ENCODE data around the gene CDH4.

DNA sequence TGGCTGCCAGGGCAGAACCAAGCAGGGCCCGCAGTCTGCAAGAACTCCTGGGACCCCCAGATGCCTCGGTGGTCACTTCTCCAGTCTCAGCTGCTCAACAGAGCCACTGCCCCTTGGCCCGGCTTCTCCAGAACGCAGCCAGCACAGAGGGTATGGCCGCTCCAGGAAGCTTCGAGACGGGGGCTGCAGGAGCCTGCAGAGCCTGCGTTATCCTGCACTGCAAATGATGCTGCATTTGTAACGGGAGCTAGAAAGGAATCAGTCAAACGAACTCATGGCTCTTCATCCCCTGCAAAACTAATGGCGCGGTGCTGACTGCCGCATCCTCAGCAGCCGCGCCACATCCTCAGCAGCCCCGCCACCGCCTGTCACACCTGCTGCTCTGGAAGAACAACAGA is 558.7 kb downstream of the CDH4 start:
- TF ChIP-seq CTCF (tag by site-specific recombination; IDR thresholded peaks at IDR 0.05) (no peak), ZNF530 (tag by site-specific recombination; IDR thresholded peaks at IDR 0.05; ENCODE audit: low read depth) (no peak), ZNF114 (tag by site-specific recombination; IDR thresholded peaks at IDR 0.05) (no peak), SETDB1 (IDR thresholded peaks at IDR 0.05; ENCODE audit: insufficient read length, low read length) (no peak), ZNF248 (tag by site-specific recombination; IDR thresholded peaks at IDR 0.05) (no peak), ZNF623 (tag by site-specific recombination; IDR thresholded peaks at IDR 0.05) (no peak), ZNF76 (tag by site-specific recombination; IDR thresholded peaks at IDR 0.05; ENCODE audit: borderline replicate concordance, low read depth) (no peak), ZNF146 (tag by site-specific recombination; IDR thresholded peaks at IDR 0.05) (no peak), KLF16 (tag by site-specific recombination; IDR thresholded peaks at IDR 0.05) (no peak), ZNF416 (tag by site-specific recombination; IDR thresholded peaks at IDR 0.05) (no peak)
- TF ChIP-seq, protein P1, sequence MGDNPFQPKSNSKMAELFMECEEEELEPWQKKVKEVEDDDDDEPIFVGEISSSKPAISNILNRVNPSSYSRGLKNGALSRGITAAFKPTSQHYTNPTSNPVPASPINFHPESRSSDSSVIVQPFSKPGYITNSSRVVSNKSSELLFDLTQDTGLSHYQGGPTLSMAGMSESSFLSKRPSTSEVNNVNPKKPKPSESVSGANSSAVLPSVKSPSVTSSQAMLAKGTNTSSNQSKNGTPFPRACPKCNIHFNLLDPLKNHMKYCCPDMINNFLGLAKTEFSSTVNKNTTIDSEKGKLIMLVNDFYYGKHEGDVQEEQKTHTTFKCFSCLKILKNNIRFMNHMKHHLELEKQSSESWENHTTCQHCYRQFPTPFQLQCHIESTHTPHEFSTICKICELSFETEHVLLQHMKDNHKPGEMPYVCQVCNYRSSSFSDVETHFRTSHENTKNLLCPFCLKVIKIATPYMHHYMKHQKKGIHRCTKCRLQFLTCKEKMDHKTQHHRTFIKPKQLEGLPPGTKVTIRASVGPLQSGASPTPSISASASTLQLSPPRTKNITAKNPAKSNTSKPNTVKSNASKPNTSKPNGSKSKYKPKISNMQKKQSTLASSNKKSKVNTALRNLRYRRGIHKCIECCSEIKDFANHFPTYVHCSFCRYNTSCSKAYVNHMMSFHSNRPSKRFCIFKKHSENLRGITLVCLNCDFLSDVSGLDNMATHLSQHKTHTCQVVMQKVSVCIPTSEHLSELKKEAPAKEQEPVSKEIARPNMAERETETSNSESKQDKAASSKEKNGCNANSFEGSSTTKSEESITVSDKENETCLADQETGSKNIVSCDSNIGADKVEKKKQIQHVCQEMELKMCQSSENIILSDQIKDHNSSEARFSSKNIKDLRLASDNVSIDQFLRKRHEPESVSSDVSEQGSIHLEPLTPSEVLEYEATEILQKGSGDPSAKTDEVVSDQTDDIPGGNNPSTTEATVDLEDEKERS (tag by site-specific recombination; IDR thresholded peaks at IDR 0.05), result no peak
- TF ChIP-seq, protein P2, sequence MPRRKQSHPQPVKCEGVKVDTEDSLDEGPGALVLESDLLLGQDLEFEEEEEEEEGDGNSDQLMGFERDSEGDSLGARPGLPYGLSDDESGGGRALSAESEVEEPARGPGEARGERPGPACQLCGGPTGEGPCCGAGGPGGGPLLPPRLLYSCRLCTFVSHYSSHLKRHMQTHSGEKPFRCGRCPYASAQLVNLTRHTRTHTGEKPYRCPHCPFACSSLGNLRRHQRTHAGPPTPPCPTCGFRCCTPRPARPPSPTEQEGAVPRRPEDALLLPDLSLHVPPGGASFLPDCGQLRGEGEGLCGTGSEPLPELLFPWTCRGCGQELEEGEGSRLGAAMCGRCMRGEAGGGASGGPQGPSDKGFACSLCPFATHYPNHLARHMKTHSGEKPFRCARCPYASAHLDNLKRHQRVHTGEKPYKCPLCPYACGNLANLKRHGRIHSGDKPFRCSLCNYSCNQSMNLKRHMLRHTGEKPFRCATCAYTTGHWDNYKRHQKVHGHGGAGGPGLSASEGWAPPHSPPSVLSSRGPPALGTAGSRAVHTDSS (tag by site-specific recombination; IDR thresholded peaks at IDR 0.05), result no peak
- TF ChIP-seq, protein P3, sequence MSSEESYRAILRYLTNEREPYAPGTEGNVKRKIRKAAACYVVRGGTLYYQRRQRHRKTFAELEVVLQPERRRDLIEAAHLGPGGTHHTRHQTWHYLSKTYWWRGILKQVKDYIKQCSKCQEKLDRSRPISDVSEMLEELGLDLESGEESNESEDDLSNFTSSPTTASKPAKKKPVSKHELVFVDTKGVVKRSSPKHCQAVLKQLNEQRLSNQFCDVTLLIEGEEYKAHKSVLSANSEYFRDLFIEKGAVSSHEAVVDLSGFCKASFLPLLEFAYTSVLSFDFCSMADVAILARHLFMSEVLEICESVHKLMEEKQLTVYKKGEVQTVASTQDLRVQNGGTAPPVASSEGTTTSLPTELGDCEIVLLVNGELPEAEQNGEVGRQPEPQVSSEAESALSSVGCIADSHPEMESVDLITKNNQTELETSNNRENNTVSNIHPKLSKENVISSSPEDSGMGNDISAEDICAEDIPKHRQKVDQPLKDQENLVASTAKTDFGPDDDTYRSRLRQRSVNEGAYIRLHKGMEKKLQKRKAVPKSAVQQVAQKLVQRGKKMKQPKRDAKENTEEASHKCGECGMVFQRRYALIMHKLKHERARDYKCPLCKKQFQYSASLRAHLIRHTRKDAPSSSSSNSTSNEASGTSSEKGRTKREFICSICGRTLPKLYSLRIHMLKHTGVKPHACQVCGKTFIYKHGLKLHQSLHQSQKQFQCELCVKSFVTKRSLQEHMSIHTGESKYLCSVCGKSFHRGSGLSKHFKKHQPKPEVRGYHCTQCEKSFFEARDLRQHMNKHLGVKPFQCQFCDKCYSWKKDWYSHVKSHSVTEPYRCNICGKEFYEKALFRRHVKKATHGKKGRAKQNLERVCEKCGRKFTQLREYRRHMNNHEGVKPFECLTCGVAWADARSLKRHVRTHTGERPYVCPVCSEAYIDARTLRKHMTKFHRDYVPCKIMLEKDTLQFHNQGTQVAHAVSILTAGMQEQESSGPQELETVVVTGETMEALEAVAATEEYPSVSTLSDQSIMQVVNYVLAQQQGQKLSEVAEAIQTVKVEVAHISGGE (tag by site-specific recombination; conservative IDR thresholded peaks at IDR 0.05; ENCODE audit: low read depth), result no peak
- TF ChIP-seq, protein P4, sequence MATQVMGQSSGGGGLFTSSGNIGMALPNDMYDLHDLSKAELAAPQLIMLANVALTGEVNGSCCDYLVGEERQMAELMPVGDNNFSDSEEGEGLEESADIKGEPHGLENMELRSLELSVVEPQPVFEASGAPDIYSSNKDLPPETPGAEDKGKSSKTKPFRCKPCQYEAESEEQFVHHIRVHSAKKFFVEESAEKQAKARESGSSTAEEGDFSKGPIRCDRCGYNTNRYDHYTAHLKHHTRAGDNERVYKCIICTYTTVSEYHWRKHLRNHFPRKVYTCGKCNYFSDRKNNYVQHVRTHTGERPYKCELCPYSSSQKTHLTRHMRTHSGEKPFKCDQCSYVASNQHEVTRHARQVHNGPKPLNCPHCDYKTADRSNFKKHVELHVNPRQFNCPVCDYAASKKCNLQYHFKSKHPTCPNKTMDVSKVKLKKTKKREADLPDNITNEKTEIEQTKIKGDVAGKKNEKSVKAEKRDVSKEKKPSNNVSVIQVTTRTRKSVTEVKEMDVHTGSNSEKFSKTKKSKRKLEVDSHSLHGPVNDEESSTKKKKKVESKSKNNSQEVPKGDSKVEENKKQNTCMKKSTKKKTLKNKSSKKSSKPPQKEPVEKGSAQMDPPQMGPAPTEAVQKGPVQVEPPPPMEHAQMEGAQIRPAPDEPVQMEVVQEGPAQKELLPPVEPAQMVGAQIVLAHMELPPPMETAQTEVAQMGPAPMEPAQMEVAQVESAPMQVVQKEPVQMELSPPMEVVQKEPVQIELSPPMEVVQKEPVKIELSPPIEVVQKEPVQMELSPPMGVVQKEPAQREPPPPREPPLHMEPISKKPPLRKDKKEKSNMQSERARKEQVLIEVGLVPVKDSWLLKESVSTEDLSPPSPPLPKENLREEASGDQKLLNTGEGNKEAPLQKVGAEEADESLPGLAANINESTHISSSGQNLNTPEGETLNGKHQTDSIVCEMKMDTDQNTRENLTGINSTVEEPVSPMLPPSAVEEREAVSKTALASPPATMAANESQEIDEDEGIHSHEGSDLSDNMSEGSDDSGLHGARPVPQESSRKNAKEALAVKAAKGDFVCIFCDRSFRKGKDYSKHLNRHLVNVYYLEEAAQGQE (tag by site-specific recombination; IDR thresholded peaks at IDR 0.05), result no peak
